OCI-LY7 (cell line): ENCODE measurements around the gene DEFB124.

Source experiments
- CTCF ChIP-seq: fragments of 200-600 bp; sonication (generic); conservative IDR thresholded peaks from 2 replicates; pipeline ENCODE4 v1.5.1; 2014; ENCODE audit warnings: mild to moderate bottlenecking, antibody characterized with exemption, low read length, moderate library complexity, mixed read lengths
- EZH2phosphoT487 ChIP-seq: fragments of 200-600 bp; sonication (generic); IDR thresholded peaks from 2 replicates; pipeline ENCODE4 v1.6.1; 2018; ENCODE audit warnings: low read depth, borderline replicate concordance, mild to moderate bottlenecking, mixed run types, antibody characterized with exemption, low read length, moderate library complexity, mixed read lengths

GRCh38 chr20:31475472-31476293 lies 756 bp upstream of the DEFB124 start:
- TF ChIP-seq CTCF (no peak), EZH2phosphoT487 (no peak)
